Activated CD4-positive, CD25-positive, alpha-beta regulatory T cell treated with anti-CD3 and anti-CD28 coated beads, Interleukin-2, amount 50 U/mL, for 24 hours (primary cell): Measurements from ENCODE around the gene HOXD4.

Experiments used
- ATAC-seq, 2 donors: fragments of 150-1000 bp; cut with Tn5 transposase; one replicate each; pipeline ENCODE4 v1.10.0; 2021; ENCODE audit warnings: mild to moderate bottlenecking in 1 of 2, moderate library complexity in 1 of 2

The HOXD4 gene

GRCh38 chr2:176151442-176152287 lies at the start of gene HOXD4:
Gene HOXD4, plus strand, starts transcription at chr2:176151550. Its CDS starts 84 bp downstream, at chr2:176151634.
- no peak for ATAC-seq

- no peak for ATAC-seq
These were observed 49.5 kb upstream of the HOXD4 start for GRCh38 chr2:176101842-176102241.

GRCh38 chr2:176102309-176102866 lies 49.0 kb upstream of the HOXD4 start:
- ATAC-seq: no peak

GRCh38 chr2:176103194-176103593 lies 48.2 kb upstream of the HOXD4 start:
- no peak for ATAC-seq

GRCh38 chr2:176103742-176104315 lies 47.5 kb upstream of the HOXD4 start:
- no peak for ATAC-seq

- ATAC-seq: no peak
These were observed 46.9 kb upstream of the HOXD4 start for GRCh38 chr2:176104316-176105077.

- no peak for ATAC-seq
These were observed 46.1 kb upstream of the HOXD4 start for GRCh38 chr2:176105078-176105729.

- no peak for ATAC-seq
These were observed 45.4 kb upstream of the HOXD4 start for GRCh38 chr2:176105730-176106580.

GRCh38 chr2:176106581-176107539 lies 44.5 kb upstream of the HOXD4 start, which contains the start of gene HOXD11:
Gene HOXD11, plus strand, starts transcription at chr2:176107280. Its CDS starts 76 bp downstream, at chr2:176107356.
- ATAC-seq: no peak

- ATAC-seq: no peak
These were observed 43.6 kb upstream of the HOXD4 start for GRCh38 chr2:176107731-176108181.

- no peak for ATAC-seq
These were observed 42.0 kb upstream of the HOXD4 start for GRCh38 chr2:176109192-176109901.

- no peak for ATAC-seq
These were observed 41.4 kb upstream of the HOXD4 start for GRCh38 chr2:176109946-176110345.

GRCh38 chr2:176110415-176111308 lies 40.7 kb upstream of the HOXD4 start:
- no peak for ATAC-seq

GRCh38 chr2:176111309-176111663 lies 40.1 kb upstream of the HOXD4 start:
- no peak for ATAC-seq

- ATAC-seq: no peak
These were observed 39.4 kb upstream of the HOXD4 start for GRCh38 chr2:176111846-176112374.

GRCh38 chr2:176112375-176113302 lies 38.7 kb upstream of the HOXD4 start:
- ATAC-seq: no peak
